Nephron progenitor cell (in vitro differentiated cells): ENCODE results near the gene NPAS3.

Source experiments
- DNase-seq: peaks from one replicate; pipeline ENCODE4 v3.0.0; 2021
- H3K27ac Mint-ChIP-seq: 2 replicates; pipeline ENCODE4 v1.8.0; 2021; ENCODE audit warnings: mild to moderate bottlenecking, moderate library complexity, mixed read lengths
- H3K27me3 Mint-ChIP-seq: 2 replicates; pipeline ENCODE4 v1.8.0; 2021; ENCODE audit warnings: mild to moderate bottlenecking, low read depth, mixed read lengths; ENCODE audit not compliant: poor library complexity
- H3K36me3 Mint-ChIP-seq: 2 replicates; pipeline ENCODE4 v1.8.0; 2021; ENCODE audit warnings: low read depth, mixed read lengths
- H3K4me1 Mint-ChIP-seq: 2 replicates; pipeline ENCODE4 v1.8.0; 2021; ENCODE audit warnings: mixed read lengths
- H3K4me3 Mint-ChIP-seq: 2 replicates; pipeline ENCODE4 v1.8.0; 2021; ENCODE audit warnings: mild to moderate bottlenecking, moderate library complexity, mixed read lengths
- H3K9me3 Mint-ChIP-seq: 2 replicates; pipeline ENCODE4 v1.8.0; 2021; ENCODE audit warnings: mild to moderate bottlenecking, moderate library complexity, mixed read lengths
- TF ChIP-seq, protein P1 (sequence below): fragments of 200-600 bp; sonication (generic); IDR thresholded peaks from 2 replicates; pipeline ENCODE4 v1.5.0; 2021; ENCODE audit warnings: antibody characterized with exemption

Gene NPAS3

DNA sequence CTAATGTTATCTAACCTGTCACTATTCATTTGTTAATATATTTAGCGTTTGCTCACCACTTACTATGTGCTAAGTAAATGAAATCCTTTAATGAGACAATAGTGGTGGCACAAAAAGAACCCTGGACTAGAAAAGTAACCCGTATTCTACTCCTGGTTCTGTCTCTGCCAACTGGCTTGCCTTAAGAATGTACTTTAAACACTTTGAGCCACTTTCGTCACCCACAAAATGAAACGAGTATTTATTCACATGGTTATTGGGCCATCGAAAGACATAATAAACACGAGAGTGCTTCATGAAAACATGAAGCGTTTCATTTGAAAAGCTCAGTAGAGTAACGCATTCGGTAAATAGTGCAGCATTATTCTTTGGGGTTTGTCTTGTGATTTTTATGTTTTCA is 757.5 kb downstream of the NPAS3 start:
- Mint-ChIP-seq H3K27ac (no peak overlapping the region), H3K27me3 (no peaks in the 10 kb centered on the region)
- TF ChIP-seq, protein P1, sequence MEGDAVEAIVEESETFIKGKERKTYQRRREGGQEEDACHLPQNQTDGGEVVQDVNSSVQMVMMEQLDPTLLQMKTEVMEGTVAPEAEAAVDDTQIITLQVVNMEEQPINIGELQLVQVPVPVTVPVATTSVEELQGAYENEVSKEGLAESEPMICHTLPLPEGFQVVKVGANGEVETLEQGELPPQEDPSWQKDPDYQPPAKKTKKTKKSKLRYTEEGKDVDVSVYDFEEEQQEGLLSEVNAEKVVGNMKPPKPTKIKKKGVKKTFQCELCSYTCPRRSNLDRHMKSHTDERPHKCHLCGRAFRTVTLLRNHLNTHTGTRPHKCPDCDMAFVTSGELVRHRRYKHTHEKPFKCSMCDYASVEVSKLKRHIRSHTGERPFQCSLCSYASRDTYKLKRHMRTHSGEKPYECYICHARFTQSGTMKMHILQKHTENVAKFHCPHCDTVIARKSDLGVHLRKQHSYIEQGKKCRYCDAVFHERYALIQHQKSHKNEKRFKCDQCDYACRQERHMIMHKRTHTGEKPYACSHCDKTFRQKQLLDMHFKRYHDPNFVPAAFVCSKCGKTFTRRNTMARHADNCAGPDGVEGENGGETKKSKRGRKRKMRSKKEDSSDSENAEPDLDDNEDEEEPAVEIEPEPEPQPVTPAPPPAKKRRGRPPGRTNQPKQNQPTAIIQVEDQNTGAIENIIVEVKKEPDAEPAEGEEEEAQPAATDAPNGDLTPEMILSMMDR = no peak

GRCh38 chr14:33699300-33699983 is 760.8 kb downstream of the NPAS3 start:
- Mint-ChIP-seq H3K36me3 (no peaks in the 10 kb centered on the region), H3K9me3 (no peaks in the 10 kb centered on the region)

More for the DNA sequence above, 757.5 kb downstream of the NPAS3 start:
- H3K4me3 Mint-ChIP-seq = no peak overlapping the region
- H3K36me3 Mint-ChIP-seq = no peaks in the 10 kb centered on the region
- H3K9me3 Mint-ChIP-seq = no peaks in the 10 kb centered on the region
- H3K4me1 Mint-ChIP-seq = peaks cover 24% of the 10 kb centered on the region
- DNase-seq = no peak

DNA sequence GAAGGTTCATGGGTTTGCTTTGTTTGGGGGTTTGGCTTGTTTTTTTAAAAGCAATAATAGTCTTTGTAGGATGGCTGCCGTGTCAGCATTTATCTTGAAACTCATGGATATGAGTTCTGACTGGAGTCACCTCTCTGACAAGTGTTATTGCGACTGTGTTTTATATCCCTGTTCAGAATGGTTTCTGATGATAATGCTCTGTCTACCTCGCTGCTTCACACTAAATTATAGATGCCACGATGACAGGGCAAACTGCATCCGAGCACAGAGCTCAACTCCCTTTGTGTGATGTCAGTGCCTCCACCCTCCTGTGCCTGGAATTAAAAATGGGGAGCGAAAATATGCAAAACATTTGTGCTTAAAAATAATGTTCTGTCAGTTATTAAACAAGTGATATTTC is 761.4 kb downstream of the NPAS3 start:
- Mint-ChIP-seq H3K27ac (no peak overlapping the region), H3K9me3 (no peaks in the 10 kb centered on the region), H3K4me1 (peaks cover 25% of the 10 kb centered on the region), H3K4me3 (no peak overlapping the region), H3K27me3 (no peaks in the 10 kb centered on the region), H3K36me3 (no peaks in the 10 kb centered on the region)
- TF ChIP-seq, protein P1 = no peak
- DNase-seq = no peak

More at GRCh38 chr14:33699300-33699983, 760.8 kb downstream of the NPAS3 start:
- TF ChIP-seq, protein P1 = no peak
- DNase-seq = no peak
- Mint-ChIP-seq H3K4me1 (peaks cover 19% of the 10 kb centered on the region), H3K27ac (no peak overlapping the region), H3K27me3 (no peaks in the 10 kb centered on the region), H3K4me3 (no peak overlapping the region)

GRCh38 chr14:33702293-33702692 is 763.6 kb downstream of the NPAS3 start:
- TF ChIP-seq, protein P1 = no peak
- Mint-ChIP-seq H3K27me3 (no peaks in the 10 kb centered on the region), H3K27ac (no peak overlapping the region), H3K36me3 (no peaks in the 10 kb centered on the region), H3K4me1 (peaks cover 36% of the 10 kb centered on the region), H3K9me3 (no peaks in the 10 kb centered on the region), H3K4me3 (no peak overlapping the region)
- DNase-seq = no peak

- Mint-ChIP-seq H3K27me3 (no peaks in the 10 kb centered on the region), H3K4me3 (no peak overlapping the region), H3K9me3 (no peaks in the 10 kb centered on the region), H3K36me3 (no peaks in the 10 kb centered on the region), H3K27ac (no peak overlapping the region), H3K4me1 (peaks cover 48% of the 10 kb centered on the region)
- DNase-seq = no peak
- TF ChIP-seq, protein P1 = no peak
These were observed 765.8 kb downstream of the NPAS3 start for GRCh38 chr14:33704481-33704880.

GRCh38 chr14:33705490-33705889 is 766.8 kb downstream of the NPAS3 start:
- Mint-ChIP-seq H3K27me3 (no peaks in the 10 kb centered on the region), H3K9me3 (no peaks in the 10 kb centered on the region), H3K36me3 (no peaks in the 10 kb centered on the region), H3K4me1 (peaks cover 38% of the 10 kb centered on the region), H3K27ac (no peak overlapping the region), H3K4me3 (no peak overlapping the region)
- TF ChIP-seq, protein P1 = no peak
- no peak for DNase-seq
